ENCODE measurements around the gene MFSD1. TPM values are rescaled to one million over a fixed set of nuclear protein-coding genes. Genes with fewer than 3 reads are reported as not detected.

Gene MFSD1
- total RNA-seq, 1 donor from 2014 or later = 59.2 TPM

- no peaks in the 10 kb centered on the region for H3K4me1 ChIP-seq
- H3K4me3 ChIP-seq = no peak overlapping the region
- no peaks in the 10 kb centered on the region for H3K27me3 ChIP-seq
- H3K36me3 ChIP-seq = no peaks in the 10 kb centered on the region
- DNase-seq (ENCODE audit: extremely low spot score in 2 of 2) = no peak
- TF ChIP-seq CTCF (IDR thresholded peaks at IDR 0.05) = no peak
- TF ChIP-seq POLR2AphosphoS5 (IDR thresholded peaks at IDR 0.05; ENCODE audit: insufficient read depth in 1 of 2, low read depth in 1 of 2) = no peak
- TF ChIP-seq POLR2A (IDR thresholded peaks at IDR 0.05) = no peak
- intact Hi-C loops (cut with DNase I) = no loop called here
- H3K9me3 ChIP-seq = no peaks in the 10 kb centered on the region
- no peak overlapping the region for H3K27ac ChIP-seq
Measured at GRCh38 chr3:158849757-158850156, 47.9 kb downstream of the MFSD1 start.

DNA sequence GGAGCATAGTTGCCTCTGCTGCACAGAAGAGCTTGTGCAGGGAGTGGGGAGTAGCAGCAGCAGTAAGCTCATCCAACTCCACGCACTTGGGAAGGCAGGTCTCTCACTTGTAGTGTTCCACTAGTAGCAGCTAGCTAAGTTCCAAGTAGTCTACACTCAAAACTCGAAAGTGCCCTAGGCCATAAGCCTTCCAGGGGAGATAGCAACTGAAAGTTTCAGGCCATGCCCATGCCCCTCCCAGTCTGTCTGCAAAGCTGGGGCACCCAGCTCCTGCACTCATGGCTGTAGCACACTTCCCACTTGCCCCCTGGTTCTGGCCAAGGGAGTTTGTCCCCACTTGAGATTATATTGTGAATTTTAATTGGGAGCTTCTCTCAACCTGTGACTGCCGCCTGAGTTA is 57.5 kb downstream of the MFSD1 start:
- no peak overlapping the region for H3K4me3 ChIP-seq
- intact Hi-C loops (cut with DNase I) = no loop called here
- H3K9me3 ChIP-seq = no peaks in the 10 kb centered on the region
- no peaks in the 10 kb centered on the region for H3K36me3 ChIP-seq
- no peak for DNase-seq (ENCODE audit: extremely low spot score in 2 of 2)
- no peaks in the 10 kb centered on the region for H3K4me1 ChIP-seq
- no peak overlapping the region for H3K27ac ChIP-seq
- H3K27me3 ChIP-seq = no peaks in the 10 kb centered on the region
- no peak for TF ChIP-seq POLR2A (IDR thresholded peaks at IDR 0.05)
- TF ChIP-seq POLR2AphosphoS5 (IDR thresholded peaks at IDR 0.05; ENCODE audit: insufficient read depth in 1 of 2, low read depth in 1 of 2) = no peak
- TF ChIP-seq CTCF (IDR thresholded peaks at IDR 0.05) = no peak

- Histone ChIP-seq H3K4me3 (no peak overlapping the region), H3K4me1 (no peaks in the 10 kb centered on the region), H3K36me3 (no peaks in the 10 kb centered on the region), H3K27me3 (no peaks in the 10 kb centered on the region), H3K27ac (no peak overlapping the region), H3K9me3 (no peaks in the 10 kb centered on the region)
- TF ChIP-seq POLR2AphosphoS5 (IDR thresholded peaks at IDR 0.05; ENCODE audit: insufficient read depth in 1 of 2, low read depth in 1 of 2) = no peak
- no peak for TF ChIP-seq POLR2A (IDR thresholded peaks at IDR 0.05)
- no peak for TF ChIP-seq CTCF (IDR thresholded peaks at IDR 0.05)
- intact Hi-C loops (cut with DNase I) = no loop called here
- DNase-seq (ENCODE audit: extremely low spot score in 2 of 2) = no peak
Measured at GRCh38 chr3:158863247-158863646, 61.4 kb downstream of the MFSD1 start.

DNA sequence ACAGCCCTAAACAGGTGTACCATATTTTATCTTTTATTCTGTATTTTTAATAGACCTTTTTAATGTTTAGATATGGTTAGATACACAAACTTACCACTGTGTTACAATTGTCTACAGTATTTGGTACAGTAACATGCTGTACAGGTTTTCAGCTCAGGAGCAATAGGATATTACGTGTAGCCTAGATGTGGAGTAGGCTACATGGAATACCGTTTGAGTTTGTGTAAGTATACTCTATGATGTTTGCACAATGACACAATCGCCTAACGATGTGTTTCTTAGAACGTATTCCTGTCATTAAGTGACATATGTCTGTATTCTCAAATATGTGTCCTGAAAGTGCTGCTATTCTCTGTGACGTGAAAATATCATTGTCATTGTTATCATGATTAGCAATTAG is 62.6 kb downstream of the MFSD1 start:
- no peak for TF ChIP-seq POLR2A (IDR thresholded peaks at IDR 0.05)
- no peak for TF ChIP-seq POLR2AphosphoS5 (IDR thresholded peaks at IDR 0.05; ENCODE audit: insufficient read depth in 1 of 2, low read depth in 1 of 2)
- no peak for TF ChIP-seq CTCF (IDR thresholded peaks at IDR 0.05)
- no peaks in the 10 kb centered on the region for H3K36me3 ChIP-seq
- H3K4me1 ChIP-seq = no peaks in the 10 kb centered on the region

GRCh38 chr3:158875700-158876099 is 73.8 kb downstream of the MFSD1 start:
- no peak overlapping the region for H3K4me3 ChIP-seq
- H3K4me1 ChIP-seq = no peaks in the 10 kb centered on the region
- no peaks in the 10 kb centered on the region for H3K27me3 ChIP-seq
- no peaks in the 10 kb centered on the region for H3K9me3 ChIP-seq
- intact Hi-C loops (cut with DNase I) = no loop called here
- DNase-seq (ENCODE audit: extremely low spot score in 2 of 2) = no peak
- H3K27ac ChIP-seq = no peak overlapping the region
- H3K36me3 ChIP-seq = no peaks in the 10 kb centered on the region
- TF ChIP-seq POLR2A (IDR thresholded peaks at IDR 0.05) = no peak
- no peak for TF ChIP-seq CTCF (IDR thresholded peaks at IDR 0.05)
- no peak for TF ChIP-seq POLR2AphosphoS5 (IDR thresholded peaks at IDR 0.05; ENCODE audit: insufficient read depth in 1 of 2, low read depth in 1 of 2)

More for the DNA sequence above, 62.6 kb downstream of the MFSD1 start:
- Histone ChIP-seq H3K4me3 (no peak overlapping the region), H3K27me3 (no peaks in the 10 kb centered on the region), H3K9me3 (no peaks in the 10 kb centered on the region), H3K27ac (no peak overlapping the region)
- intact Hi-C loops (cut with DNase I) = no loop called here
- no peak for DNase-seq (ENCODE audit: extremely low spot score in 2 of 2)

Other genes with a start within 250 kb of the MFSD1 start
- 9.8 TPM for gene MLF1, start 230.9 kb upstream of the MFSD1 start, total RNA-seq
- gene GFM1, start 157.5 kb upstream of the MFSD1 start, total RNA-seq = 31.7 TPM
- gene LXN, start 129.4 kb upstream of the MFSD1 start, total RNA-seq = 22.6 TPM
- gene RARRES1, start 69.6 kb upstream of the MFSD1 start, total RNA-seq = 742 TPM